Neural crest cell (in vitro differentiated cells): Measurements from ENCODE around the gene AKR7A2. TPM values are rescaled to one million over a fixed set of nuclear protein-coding genes. Genes with fewer than 3 reads are reported as not detected.

Source experiments
- DNase-seq: peaks from one replicate; pipeline ENCODE4 v3.0.0; 2021; ENCODE audit warnings: low read depth, mixed read lengths, low spot score
- H3K27ac Mint-ChIP-seq: one replicate; pipeline ENCODE4 v1.8.0; 2021; ENCODE audit warnings: mild to moderate bottlenecking, mixed read lengths; ENCODE audit not compliant: unreplicated experiment
- H3K27me3 Mint-ChIP-seq: 2 replicates; pipeline ENCODE4 v1.8.0; 2021; ENCODE audit warnings: low read depth, mild to moderate bottlenecking, mixed read lengths
- H3K36me3 Mint-ChIP-seq: 2 replicates; pipeline ENCODE4 v1.8.0; 2021; ENCODE audit warnings: low read depth, mild to moderate bottlenecking, mixed read lengths
- H3K4me1 Mint-ChIP-seq: 2 replicates; pipeline ENCODE4 v1.8.0; 2021; ENCODE audit warnings: mixed read lengths
- H3K4me3 Mint-ChIP-seq: one replicate; pipeline ENCODE4 v1.8.0; 2021; ENCODE audit warnings: mild to moderate bottlenecking, mixed read lengths
- H3K9me3 Mint-ChIP-seq: 2 replicates; pipeline ENCODE4 v1.8.0; 2021; ENCODE audit warnings: mixed read lengths
- CTCF ChIP-seq: fragments of 200-600 bp; sonication (generic); conservative IDR thresholded peaks from 2 replicates; pipeline ENCODE4 v1.5.0; 2021; ENCODE audit warnings: antibody characterized with exemption, mild to moderate bottlenecking
- long read RNA-seq: library from polyadenylated mRNA; unstranded; transcript quantifications from one replicate; pipeline ENCODE4 v2.0.0, GENCODE V29; 2020
- total RNA-seq: library from RNA; stranded (reverse); gene quantifications from 2 replicates; pipeline ENCODE4 v1.2.1, GENCODE V29; 2021

Gene AKR7A2
- 70.4 and 75.7 TPM in 2 replicates for total RNA-seq
- long read RNA-seq, transcript AKR7A2-201 (7 exons, 1,362 nt) = major isoform, 37 of 42 reads
- long read RNA-seq, partial matches to known transcripts = 2 of 42 reads
- long read RNA-seq, other reads (novel, unspliced or antisense) = 2 of 42 reads

GRCh38 chr1:19311931-19312781 lies at the start of gene AKR7A2, which contains the start of gene SLC66A1:
Gene AKR7A2 (minus strand): TSS chr1:19312144. CDS start chr1:19312124, 20 bp downstream.
Gene SLC66A1 (plus strand): TSS chr1:19312326. CDS start chr1:19317678, 5,352 bp downstream.
- Mint-ChIP-seq H3K36me3 (peaks cover 3% of the 10 kb centered on the region), H3K9me3 (no peaks in the 10 kb centered on the region), H3K4me3 (peak within 1 kb of the TSS; percentile 93), H3K27ac (peak within 1 kb of the TSS; percentile 90), H3K27me3 (no peaks in the 10 kb centered on the region), H3K4me1 (peaks cover 40% of the 10 kb centered on the region)
- TF ChIP-seq CTCF = no peak
- peak; percentile 77 for DNase-seq

GRCh38 chr1:19360843-19361610 lies 49.1 kb upstream of the AKR7A2 start:
- Mint-ChIP-seq H3K4me1 (peaks cover 5% of the 10 kb centered on the region), H3K27ac (peak overlapping the region; percentile 79), H3K4me3 (no peak overlapping the region), H3K9me3 (no peaks in the 10 kb centered on the region), H3K36me3 (no peaks in the 10 kb centered on the region), H3K27me3 (no peaks in the 10 kb centered on the region)
- no peak for DNase-seq
- TF ChIP-seq CTCF = no peak

- no peak for DNase-seq
- Mint-ChIP-seq H3K27ac (no peak overlapping the region), H3K9me3 (no peaks in the 10 kb centered on the region), H3K4me1 (peaks cover 5% of the 10 kb centered on the region), H3K36me3 (no peaks in the 10 kb centered on the region), H3K4me3 (no peak overlapping the region), H3K27me3 (no peaks in the 10 kb centered on the region)
- TF ChIP-seq CTCF = no peak
Measured at GRCh38 chr1:19360432-19360831, 48.5 kb upstream of the AKR7A2 start.

- H3K9me3 Mint-ChIP-seq = no peaks in the 10 kb centered on the region
- H3K4me3 Mint-ChIP-seq = no peak overlapping the region
- H3K4me1 Mint-ChIP-seq = peaks cover 5% of the 10 kb centered on the region
- H3K27me3 Mint-ChIP-seq = no peaks in the 10 kb centered on the region
- H3K36me3 Mint-ChIP-seq = no peaks in the 10 kb centered on the region
- no peak for DNase-seq
- H3K27ac Mint-ChIP-seq = no peak overlapping the region
- no peak for TF ChIP-seq CTCF
Measured at GRCh38 chr1:19360016-19360415, 48.1 kb upstream of the AKR7A2 start.

- Mint-ChIP-seq H3K4me1 (peaks cover 5% of the 10 kb centered on the region), H3K36me3 (peaks cover 2% of the 10 kb centered on the region), H3K27me3 (no peaks in the 10 kb centered on the region), H3K27ac (no peak overlapping the region), H3K4me3 (no peak overlapping the region), H3K9me3 (no peaks in the 10 kb centered on the region)
- TF ChIP-seq CTCF = no peak
- no peak for DNase-seq
Measured at GRCh38 chr1:19359357-19359756, 47.4 kb upstream of the AKR7A2 start.
